Naive thymus-derived CD4-positive, alpha-beta T cell (primary cell): ENCODE data around the gene SNX22. TPM values are rescaled to one million over a fixed set of nuclear protein-coding genes. Genes with fewer than 3 reads are reported as not detected.
"Not testable (repeated sequence)": the region's sequence is repeated elsewhere in the genome, so short reads cannot be mapped to it uniquely, and the experiment has no call there.

Experiments used
- ATAC-seq: fragments of 150-1000 bp; cut with Tn5 transposase; 2 replicates; pipeline ENCODE4 v1.10.0; 2021; ENCODE audit warnings: mild to moderate bottlenecking, moderate library complexity
- CTCF ChIA-PET: fragments of 350-600 bp; sonication (Branson Sonifier 250); formaldehyde crosslinking; loops from one replicate; lab custom pipeline; 2021; ENCODE audit warnings: antibody characterized with exemption; lab: Charles Lee
- POLR2A ChIA-PET: fragments of 350-600 bp; sonication (Branson Sonifier 250); formaldehyde crosslinking; loops from one replicate; lab custom pipeline; 2021; ENCODE audit warnings: antibody characterized with exemption, inconsistent platforms; lab: Charles Lee
- DNase-seq, 9 donors: peaks; one replicate each; pipeline versions ENCODE4 v3.0.0 to v3.0.0-alpha.2; 2020 to 2022; ENCODE audit warnings: mixed read lengths in 1 of 9
- H3K27ac ChIP-seq: one replicate; pipeline ENCODE4 v1.7.0; 2013; ENCODE audit warnings: mild to moderate bottlenecking, low read depth, low read length, moderate library complexity
- H3K27me3 ChIP-seq, 2 donors: one replicate each; pipeline ENCODE4 v1.7.0; 2013; ENCODE audit warnings: low read length in 2 of 2, mild to moderate bottlenecking in 2 of 2, moderate library complexity in 2 of 2; ENCODE audit not compliant: control insufficient read depth in 2 of 2, insufficient read depth in 2 of 2
- H3K36me3 ChIP-seq, 3 experiments: 1 replicate in 2 of 3; 2 replicates in 1 of 3; pipeline ENCODE4 v1.7.0; 2013; ENCODE audit warnings: low read length in 3 of 3, mild to moderate bottlenecking in 3 of 3, moderate library complexity in 1 of 3; ENCODE audit not compliant: insufficient read depth in 3 of 3, control insufficient read depth in 2 of 3
- H3K4me1 ChIP-seq, 2 donors: one replicate each; pipeline ENCODE4 v1.7.0; 2013; ENCODE audit warnings: low read length in 2 of 2, mild to moderate bottlenecking in 2 of 2, moderate library complexity in 1 of 2; ENCODE audit not compliant: control insufficient read depth in 2 of 2, insufficient read depth in 2 of 2
- H3K4me3 ChIP-seq: 2 replicates; pipeline ENCODE4 v1.7.0; 2013; ENCODE audit warnings: mild to moderate bottlenecking, low read length
- H3K9me3 ChIP-seq, 3 experiments: 1 replicate in 2 of 3; 2 replicates in 1 of 3; pipeline ENCODE4 v1.7.0; 2013; ENCODE audit warnings: low read length in 3 of 3; ENCODE audit not compliant: control insufficient read depth in 2 of 3
- H3K27ac Mint-ChIP-seq, 9 donors: one replicate each; pipeline ENCODE4 v1.8.0; 2020 to 2022; ENCODE audit warnings: mixed read lengths in 9 of 9, mild to moderate bottlenecking in 8 of 9, moderate library complexity in 5 of 9, inconsistent platforms in 2 of 9
- H3K27me3 Mint-ChIP-seq, 5 donors: one replicate each; pipeline ENCODE4 v1.8.0; 2021 to 2022; ENCODE audit warnings: mixed read lengths in 5 of 5, mild to moderate bottlenecking in 1 of 5
- H3K36me3 Mint-ChIP-seq, 5 donors: one replicate each; pipeline ENCODE4 v1.8.0; 2020 to 2022; ENCODE audit warnings: mixed read lengths in 5 of 5, mild to moderate bottlenecking in 3 of 5, inconsistent platforms in 1 of 5
- H3K4me1 Mint-ChIP-seq, 7 donors: one replicate each; pipeline ENCODE4 v1.8.0; 2020 to 2022; ENCODE audit warnings: mixed read lengths in 7 of 7, mild to moderate bottlenecking in 3 of 7, inconsistent platforms in 1 of 7
- H3K4me3 Mint-ChIP-seq, 10 donors: one replicate each; pipeline ENCODE4 v1.8.0; 2020 to 2022; ENCODE audit warnings: mild to moderate bottlenecking in 10 of 10, mixed read lengths in 10 of 10, moderate library complexity in 6 of 10, inconsistent platforms in 2 of 10
- H3K9me3 Mint-ChIP-seq, 11 donors: one replicate each; pipeline ENCODE4 v1.8.0; 2020 to 2022; ENCODE audit warnings: mixed read lengths in 11 of 11, mild to moderate bottlenecking in 4 of 11, inconsistent platforms in 1 of 11, moderate library complexity in 1 of 11
- intact Hi-C, 2 donors: fragments of 100-400 bp; cut with micrococcal nuclease; formaldehyde crosslinking; loops; one replicate each; pipeline ENCODE4 v1.15.1; 2023
- polyA plus RNA-seq, 2 donors: library from polyadenylated mRNA; unstranded; fragments of 300-500 nt; fragmentation: Illumina TruSeq; gene quantifications; one replicate each; pipeline ENCODE4 v1.2.3, GENCODE V29; 2021
- total RNA-seq, 6 experiments: library from RNA in 5 of 6; stranded (reverse) in 5 of 6; gene quantifications; 1 replicate in 5 of 6; 2 replicates in 1 of 6; pipeline ENCODE4 v1.2.3 and lab custom pipeline; 2021 to 2026

The SNX22 gene
- 1 to 10 TPM in 3 of 5 experiments, under 1 TPM in 2; 0.19 to 1.6 (median 1.2) TPM for total RNA-seq
- under 1 TPM; 0.87 to 0.93 TPM for polyA plus RNA-seq
- total RNA-seq (lab: John Stamatoyannopoulos, UW): 0.67 reads per million

- CTCF ChIA-PET: interaction anchor here (1.5 to 3.4 kb wide), 2 partner anchors 11 to 48 kb away, joined by 3 to 11 read pairs; partner anchors contain the start of gene PPIB
Observed at GRCh38 chr15:64151727-64152506, at the start of gene SNX22. SNX22 (plus strand) TSS chr15:64151731; CDS start chr15:64151776, 45 bp downstream.

GRCh38 chr15:64102497-64102896, 49.0 kb upstream of the SNX22 start:
- ATAC-seq (no peak), DNase-seq (no peak)
- Histone ChIP-seq H3K27me3 (no peaks in the 10 kb centered on the region), H3K27ac (no peak overlapping the region), H3K9me3 (no peaks in the 10 kb centered on the region), H3K36me3 (peaks cover 0 to 4% (median 0%) of the 10 kb centered on the region in 3 experiments), H3K4me3 (no peak overlapping the region), H3K4me1 (peaks cover 7 to 15% of the 10 kb centered on the region in 2 donors)
- H3K9me3 Mint-ChIP-seq: no peaks in the 10 kb centered on the region
- ChIA-PET POLR2A (interaction anchor here (1.3 to 1.7 kb wide), 2 partner anchors 9 kb away, joined by 3 to 6 read pairs; partner anchors contain the start of gene CIAO2A), CTCF (no interaction called here)
- no peak overlapping the region for H3K4me3 Mint-ChIP-seq
- peaks cover 4 to 12% (median 5%) of the 10 kb centered on the region in 5 donors for H3K36me3 Mint-ChIP-seq
- H3K4me1 Mint-ChIP-seq: peaks cover 30 to 84% (median 69%) of the 10 kb centered on the region in 7 donors
- no peak overlapping the region for H3K27ac Mint-ChIP-seq
- no peaks in the 10 kb centered on the region for H3K27me3 Mint-ChIP-seq
- intact Hi-C loops: no loop called here

More at GRCh38 chr15:64151727-64152506, at the start of gene SNX22:
- H3K27ac ChIP-seq: peak within 1 kb of the TSS; percentile 18
- peak within 1 kb of the TSS; percentile 33 for H3K4me3 ChIP-seq
- peaks cover 8 to 21% of the 10 kb centered on the region in 2 donors for H3K4me1 ChIP-seq
- POLR2A ChIA-PET: interaction anchor here (6.0 kb wide), 1 partner anchor 10 kb away, joined by 55 read pairs; the partner anchor contains the start of gene PPIB
- DNase-seq (peak in 8 of 9 donors; percentile 22 to 46 (median 32)), ATAC-seq (peak; percentile 6)
- H3K36me3 ChIP-seq: peaks cover 5 to 31% (median 9%) of the 10 kb centered on the region in 3 experiments
- H3K36me3 Mint-ChIP-seq: peaks cover 0 to 15% (median 0%) of the 10 kb centered on the region in 5 donors
- H3K4me1 Mint-ChIP-seq: peaks cover 18 to 37% (median 32%) of the 10 kb centered on the region in 7 donors
- intact Hi-C loops: loop anchor here (2.0 to 10.0 kb wide), 7 partner anchors 15 to 675 kb away; partner anchors contain the start of genes HERC1 (in 2 of the 2), PIF1 (in 1 of the 2) and SNX1 (in 1 of the 2)
- H3K27me3 Mint-ChIP-seq: peaks cover 0 to 16% (median 8%) of the 10 kb centered on the region in 5 donors
- no peaks in the 10 kb centered on the region for H3K9me3 Mint-ChIP-seq
- H3K27ac Mint-ChIP-seq: peak within 1 kb of the TSS in 3 of 9 donors; percentile 9 to 31 (median 23)
- H3K27me3 ChIP-seq: peaks cover 0 to 4% of the 10 kb centered on the region in 2 donors
- peak within 1 kb of the TSS; percentile 70 to 82 (median 75) for H3K4me3 Mint-ChIP-seq
- H3K9me3 ChIP-seq: no peaks in the 10 kb centered on the region

GRCh38 chr15:64105113-64105704, 46.3 kb upstream of the SNX22 start:
- ATAC-seq (no peak), DNase-seq (no peak)
- Histone ChIP-seq H3K4me3 (no peak overlapping the region), H3K27ac (no peak overlapping the region), H3K4me1 (peaks cover 4 to 9% of the 10 kb centered on the region in 2 donors), H3K27me3 (no peaks in the 10 kb centered on the region), H3K36me3 (peaks cover 0 to 4% (median 0%) of the 10 kb centered on the region in 3 experiments), H3K9me3 (no peaks in the 10 kb centered on the region)
- H3K36me3 Mint-ChIP-seq: peaks cover 4 to 9% (median 5%) of the 10 kb centered on the region in 5 donors
- H3K4me1 Mint-ChIP-seq: peaks cover 20 to 73% (median 60%) of the 10 kb centered on the region in 7 donors
- no peak overlapping the region for H3K4me3 Mint-ChIP-seq
- ChIA-PET POLR2A (interaction anchor here (0.7 kb wide), 2 partner anchors 10 to 571 kb away, joined by 3 to 4 read pairs; partner anchors contain the start of gene SNX1), CTCF (no interaction called here)
- no peaks in the 10 kb centered on the region for H3K9me3 Mint-ChIP-seq
- no peaks in the 10 kb centered on the region for H3K27me3 Mint-ChIP-seq
- no peak overlapping the region for H3K27ac Mint-ChIP-seq
- intact Hi-C loops: no loop called here

- H3K4me3 ChIP-seq: no peak overlapping the region
- intact Hi-C loops: no loop called here
- Mint-ChIP-seq H3K27me3 (no peaks in the 10 kb centered on the region), H3K9me3 (no peaks in the 10 kb centered on the region), H3K27ac (peak overlapping the region in 1 of 9 donors; percentile 54), H3K36me3 (peaks cover 3 to 8% (median 4%) of the 10 kb centered on the region in 5 donors), H3K4me1 (peaks cover 36 to 75% (median 68%) of the 10 kb centered on the region in 7 donors), H3K4me3 (no peak overlapping the region)
- peaks cover 0 to 6% (median 0%) of the 10 kb centered on the region in 3 experiments for H3K36me3 ChIP-seq
- peaks cover 14% of the 10 kb centered on the region in 2 donors for H3K4me1 ChIP-seq
- POLR2A ChIA-PET: no interaction called here
- H3K9me3 ChIP-seq: no peaks in the 10 kb centered on the region
- DNase-seq (no peak), ATAC-seq (no peak)
- CTCF ChIA-PET: no interaction called here
- H3K27me3 ChIP-seq: no peaks in the 10 kb centered on the region
- no peak overlapping the region for H3K27ac ChIP-seq
Observed at GRCh38 chr15:64107337-64107736, 44.2 kb upstream of the SNX22 start.

GRCh38 chr15:64110108-64110701, 41.3 kb upstream of the SNX22 start:
- Mint-ChIP-seq H3K4me3 (peak overlapping the region in 3 of 10 donors; percentile 12 to 46 (median 42)), H3K4me1 (peaks cover 30 to 65% (median 57%) of the 10 kb centered on the region in 7 donors), H3K27ac (peak overlapping the region in 8 of 9 donors; percentile 18 to 78 (median 67)), H3K36me3 (peaks cover 11 to 27% (median 17%) of the 10 kb centered on the region in 5 donors)
- ATAC-seq, H3K9me3 Mint-ChIP-seq, H3K9me3 ChIP-seq, H3K4me3 ChIP-seq, H3K27me3 ChIP-seq, DNase-seq, H3K27ac ChIP-seq, CTCF ChIA-PET, H3K27me3 Mint-ChIP-seq: not testable (repeated sequence)
- Histone ChIP-seq H3K4me1 (peaks cover 12 to 14% of the 10 kb centered on the region in 2 donors), H3K36me3 (peaks cover 8 to 32% (median 10%) of the 10 kb centered on the region in 3 experiments)
- intact Hi-C loops: loop anchor here in 1 of 2 donors (5.0 kb wide), 1 partner anchor 42 kb away; the partner anchor contains the start of gene SNX22
- POLR2A ChIA-PET: interaction anchor here (1.2 kb wide), 1 partner anchor 16 kb away, joined by 4 read pairs; the partner anchor contains the start of gene CIAO2A
